HEK293 (cell line): ENCODE results near the gene CHRM3.

ENCODE experiments used
- CTCF ChIA-PET: fragments of 350-600 bp; formaldehyde crosslinking; extraction: SDS; loops from one replicate; lab custom pipeline; 2021; ENCODE audit warnings: antibody characterized with exemption; lab: Yijun Ruan, JAX
- POLR2A ChIA-PET: fragments of 300-600 bp; formaldehyde crosslinking; extraction: SDS; loops from one replicate; lab custom pipeline; 2020; ENCODE audit warnings: antibody characterized with exemption, inconsistent platforms; lab: Yijun Ruan, JAX
- H3K27ac ChIP-seq: fragments of 200-500 bp; sonication (Bioruptor generic); 2 replicates; pipeline ENCODE4 v1.5.1; 2014; ENCODE audit warnings: low read depth, low read length, control low read depth, inconsistent platforms; ENCODE audit errors: extremely low read depth
- H3K36me3 ChIP-seq, 2 experiments: fragments of 200-500 bp in 1 of 2; sonication (Bioruptor generic) in 1 of 2; 1 replicate in 1 of 2; 2 replicates in 1 of 2; pipeline ENCODE4 v1.5.1; 2014 to 2017; ENCODE audit warnings: inconsistent platforms in 2 of 2, low read length in 2 of 2; ENCODE audit not compliant: control insufficient read depth in 2 of 2, insufficient read depth in 1 of 2
- H3K4me1 ChIP-seq: fragments of 200-500 bp; sonication (Bioruptor generic); 2 replicates; pipeline ENCODE4 v1.5.1; 2014; ENCODE audit warnings: mild to moderate bottlenecking, low read length, inconsistent platforms; ENCODE audit not compliant: control insufficient read depth, insufficient read depth
- H3K4me3 ChIP-seq: 2 replicates; pipeline ENCODE4 v1.5.1; 2011; ENCODE audit warnings: low read depth, mild to moderate bottlenecking, control low read depth, low read length, moderate library complexity
- H3K9me3 ChIP-seq: fragments of 200-500 bp; sonication (Bioruptor generic); 2 replicates; pipeline ENCODE4 v1.5.1; 2014; ENCODE audit warnings: low read depth, low read length, inconsistent platforms; ENCODE audit not compliant: control insufficient read depth, insufficient read depth
- AEBP2 ChIP-seq: fragments of 450-650 bp; formaldehyde crosslinking; IDR thresholded peaks from 2 replicates; pipeline ENCODE4 v1.5.1; 2016; ENCODE audit warnings: missing biosample characterization, missing genetic modification characterization, borderline replicate concordance
- CTCF ChIP-seq: fragments of 450-650 bp; formaldehyde crosslinking; IDR thresholded peaks from 2 replicates; pipeline ENCODE4 v1.5.1; 2016; ENCODE audit warnings: missing biosample characterization, missing genetic modification characterization
- GLIS1 ChIP-seq: fragments of 450-650 bp; formaldehyde crosslinking; IDR thresholded peaks from 2 replicates; pipeline ENCODE4 v1.5.1; 2016; ENCODE audit warnings: missing biosample characterization, missing genetic modification characterization
- IKZF3 ChIP-seq: fragments of 450-650 bp; IDR thresholded peaks from 2 replicates; pipeline ENCODE4 v1.5.0; 2018; ENCODE audit warnings: missing biosample characterization, mild to moderate bottlenecking, missing genetic modification characterization, moderate library complexity
- KLF16 ChIP-seq: fragments of 450-650 bp; formaldehyde crosslinking; IDR thresholded peaks from 2 replicates; pipeline ENCODE4 v1.5.1; 2017; ENCODE audit warnings: missing biosample characterization, missing genetic modification characterization
- KLF8 ChIP-seq: fragments of 450-650 bp; formaldehyde crosslinking; IDR thresholded peaks from 2 replicates; pipeline ENCODE4 v1.5.1; 2016; ENCODE audit warnings: missing biosample characterization, missing genetic modification characterization
- KLF9 ChIP-seq: fragments of 450-650 bp; formaldehyde crosslinking; IDR thresholded peaks from 2 replicates; pipeline ENCODE4 v1.5.1; 2016; ENCODE audit warnings: missing biosample characterization, missing genetic modification characterization, low read depth
- MZF1 ChIP-seq: fragments of 450-650 bp; formaldehyde crosslinking; IDR thresholded peaks from 2 replicates; pipeline ENCODE4 v1.5.1; 2017; ENCODE audit warnings: missing biosample characterization, missing genetic modification characterization, borderline replicate concordance
- RBAK ChIP-seq: fragments of 450-650 bp; formaldehyde crosslinking; IDR thresholded peaks from 2 replicates; pipeline ENCODE4 v1.5.1; 2016; ENCODE audit warnings: missing biosample characterization, missing genetic modification characterization
- SP2 ChIP-seq: fragments of 450-650 bp; formaldehyde crosslinking; IDR thresholded peaks from 2 replicates; pipeline ENCODE4 v1.5.1; 2016; ENCODE audit warnings: missing biosample characterization, missing genetic modification characterization
- ZFHX2 ChIP-seq: fragments of 450-650 bp; formaldehyde crosslinking; conservative IDR thresholded peaks from 2 replicates; pipeline ENCODE4 v1.5.1; 2016; ENCODE audit warnings: missing biosample characterization, missing genetic modification characterization
- ZNF112 ChIP-seq: fragments of 450-650 bp; formaldehyde crosslinking; IDR thresholded peaks from 2 replicates; pipeline ENCODE4 v1.5.0; 2017; ENCODE audit warnings: missing biosample characterization, missing genetic modification characterization
- ZNF140 ChIP-seq: fragments of 450-650 bp; formaldehyde crosslinking; IDR thresholded peaks from 2 replicates; pipeline ENCODE4 v1.5.1; 2016; ENCODE audit warnings: missing biosample characterization, missing genetic modification characterization
- ZNF155 ChIP-seq: fragments of 450-650 bp; formaldehyde crosslinking; IDR thresholded peaks from 2 replicates; pipeline ENCODE4 v1.5.1; 2016; ENCODE audit warnings: missing biosample characterization, missing genetic modification characterization
- ZNF157 ChIP-seq: fragments of 450-650 bp; formaldehyde crosslinking; IDR thresholded peaks from 2 replicates; pipeline ENCODE4 v1.5.1; 2016; ENCODE audit warnings: missing biosample characterization, missing genetic modification characterization
- ZNF26 ChIP-seq: fragments of 450-650 bp; formaldehyde crosslinking; IDR thresholded peaks from 2 replicates; pipeline ENCODE4 v1.5.1; 2016; ENCODE audit warnings: missing biosample characterization, missing genetic modification characterization
- ZNF433 ChIP-seq: fragments of 450-650 bp; formaldehyde crosslinking; IDR thresholded peaks from 2 replicates; pipeline ENCODE4 v1.5.1; 2016; ENCODE audit warnings: missing biosample characterization, missing genetic modification characterization, low read depth
- ZNF621 ChIP-seq: fragments of 450-650 bp; formaldehyde crosslinking; IDR thresholded peaks from 2 replicates; pipeline ENCODE4 v1.5.1; 2017; ENCODE audit warnings: missing biosample characterization, missing genetic modification characterization
- ZNF629 ChIP-seq: fragments of 450-650 bp; formaldehyde crosslinking; IDR thresholded peaks from 2 replicates; pipeline ENCODE4 v1.5.1; 2017; ENCODE audit warnings: missing biosample characterization, missing genetic modification characterization
- ZNF670 ChIP-seq: fragments of 450-650 bp; formaldehyde crosslinking; IDR thresholded peaks from 2 replicates; pipeline ENCODE4 v1.5.1; 2016; ENCODE audit warnings: missing biosample characterization, missing genetic modification characterization, low read depth
- ZNF677 ChIP-seq: fragments of 450-650 bp; IDR thresholded peaks from 2 replicates; pipeline ENCODE4 v1.5.0; 2018; ENCODE audit warnings: missing biosample characterization, mild to moderate bottlenecking, missing genetic modification characterization, moderate library complexity
- ZNF692 ChIP-seq: fragments of 450-650 bp; formaldehyde crosslinking; IDR thresholded peaks from 2 replicates; pipeline ENCODE4 v1.5.1; 2016; ENCODE audit warnings: missing biosample characterization, missing genetic modification characterization
- ZNF76 ChIP-seq: fragments of 450-650 bp; formaldehyde crosslinking; IDR thresholded peaks from 2 replicates; pipeline ENCODE4; 2016; ENCODE audit warnings: low read depth, missing biosample characterization, missing genetic modification characterization, borderline replicate concordance
- ZNF785 ChIP-seq: fragments of 450-650 bp; formaldehyde crosslinking; IDR thresholded peaks from 2 replicates; pipeline ENCODE4 v1.5.1; 2016; ENCODE audit warnings: missing biosample characterization, missing genetic modification characterization
- ZNF830 ChIP-seq: fragments of 450-650 bp; IDR thresholded peaks from 2 replicates; pipeline ENCODE4 v1.5.0; 2018; ENCODE audit warnings: missing biosample characterization, missing genetic modification characterization, low read depth, mild to moderate bottlenecking, moderate library complexity
- TF ChIP-seq, protein P1 (sequence below): fragments of 450-650 bp; formaldehyde crosslinking; IDR thresholded peaks from 2 replicates; pipeline ENCODE4; 2016; ENCODE audit warnings: missing biosample characterization, missing genetic modification characterization
- TF ChIP-seq, protein P2 (sequence below): fragments of 450-650 bp; formaldehyde crosslinking; IDR thresholded peaks from 2 replicates; pipeline ENCODE4 v1.5.1; 2016; ENCODE audit warnings: missing biosample characterization, missing genetic modification characterization
- TF ChIP-seq, protein P3 (sequence below): fragments of 450-650 bp; formaldehyde crosslinking; IDR thresholded peaks from 2 replicates; pipeline ENCODE4 v1.5.1; 2016; ENCODE audit warnings: missing biosample characterization, missing genetic modification characterization

CHRM3 gene

DNA sequence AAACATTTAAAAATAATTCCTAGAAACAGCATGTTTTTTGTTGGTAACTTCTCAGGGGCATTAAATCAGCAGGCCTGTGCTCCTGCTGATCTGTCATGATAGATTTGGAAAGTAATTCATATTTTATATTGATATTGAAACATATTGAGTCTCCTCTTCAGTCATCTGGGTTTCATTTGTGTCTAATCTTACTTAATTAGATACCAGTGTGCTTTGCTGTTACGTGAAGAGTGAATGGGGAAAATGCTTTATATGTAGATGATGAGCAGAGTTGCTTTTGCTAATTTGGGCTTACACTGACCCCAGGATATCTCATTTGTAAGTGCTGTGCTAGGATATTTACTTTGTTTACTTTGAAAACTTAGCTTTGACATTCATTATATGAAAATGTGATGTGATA lies 45.9 kb downstream of the CHRM3 start:
- TF ChIP-seq ZNF692 (no peak), ZNF785 (tag by site-specific recombination) (no peak), ZNF677 (tag by site-specific recombination) (no peak), KLF16 (tag by site-specific recombination) (no peak), KLF9 (tag by site-specific recombination) (no peak), ZNF621 (no peak), GLIS1 (tag by site-specific recombination) (no peak), ZNF433 (tag by site-specific recombination) (no peak), RBAK (no peak), ZFHX2 (tag by site-specific recombination) (no peak), AEBP2 (tag by site-specific recombination) (no peak), SP2 (no peak), KLF8 (tag by site-specific recombination) (no peak), ZNF157 (tag by site-specific recombination) (no peak), IKZF3 (no peak), ZNF830 (no peak)
- TF ChIP-seq, protein P1, sequence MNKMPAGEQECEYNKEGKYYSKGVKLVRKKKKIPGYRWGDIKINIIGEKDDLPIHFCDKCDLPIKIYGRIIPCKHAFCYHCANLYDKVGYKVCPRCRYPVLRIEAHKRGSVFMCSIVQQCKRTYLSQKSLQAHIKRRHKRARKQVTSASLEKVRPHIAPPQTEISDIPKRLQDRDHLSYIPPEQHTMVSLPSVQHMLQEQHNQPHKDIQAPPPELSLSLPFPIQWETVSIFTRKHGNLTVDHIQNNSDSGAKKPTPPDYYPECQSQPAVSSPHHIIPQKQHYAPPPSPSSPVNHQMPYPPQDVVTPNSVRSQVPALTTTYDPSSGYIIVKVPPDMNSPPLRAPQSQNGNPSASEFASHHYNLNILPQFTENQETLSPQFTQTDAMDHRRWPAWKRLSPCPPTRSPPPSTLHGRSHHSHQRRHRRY, result no peak
- TF ChIP-seq, protein P2, sequence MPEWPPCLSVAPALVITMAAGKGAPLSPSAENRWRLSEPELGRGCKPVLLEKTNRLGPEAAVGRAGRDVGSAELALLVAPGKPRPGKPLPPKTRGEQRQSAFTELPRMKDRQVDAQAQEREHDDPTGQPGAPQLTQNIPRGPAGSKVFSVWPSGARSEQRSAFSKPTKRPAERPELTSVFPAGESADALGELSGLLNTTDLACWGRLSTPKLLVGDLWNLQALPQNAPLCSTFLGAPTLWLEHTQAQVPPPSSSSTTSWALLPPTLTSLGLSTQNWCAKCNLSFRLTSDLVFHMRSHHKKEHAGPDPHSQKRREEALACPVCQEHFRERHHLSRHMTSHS, result no peak
- Histone ChIP-seq H3K36me3 (no peaks in the 10 kb centered on the region), H3K4me3 (no peak overlapping the region), H3K4me1 (peaks cover 4% of the 10 kb centered on the region), H3K27ac (no peak overlapping the region), H3K9me3 (no peaks in the 10 kb centered on the region)
- ChIA-PET POLR2A (no interaction called here), CTCF (no interaction called here)

GRCh38 chr1:239434181-239434580 lies 47.8 kb downstream of the CHRM3 start:
- POLR2A ChIA-PET, result no interaction called here
- no peaks in the 10 kb centered on the region for H3K9me3 ChIP-seq
- CTCF ChIA-PET, result no interaction called here
- peaks cover 4% of the 10 kb centered on the region for H3K4me1 ChIP-seq
- no peaks in the 10 kb centered on the region for H3K36me3 ChIP-seq
- no peak overlapping the region for H3K4me3 ChIP-seq
- no peak overlapping the region for H3K27ac ChIP-seq
- TF ChIP-seq ZNF155 (tag by site-specific recombination), result no peak
- TF ChIP-seq CTCF (tag by site-specific recombination), result no peak
- no peak for TF ChIP-seq ZNF140 (tag by site-specific recombination)
- TF ChIP-seq, protein P3, sequence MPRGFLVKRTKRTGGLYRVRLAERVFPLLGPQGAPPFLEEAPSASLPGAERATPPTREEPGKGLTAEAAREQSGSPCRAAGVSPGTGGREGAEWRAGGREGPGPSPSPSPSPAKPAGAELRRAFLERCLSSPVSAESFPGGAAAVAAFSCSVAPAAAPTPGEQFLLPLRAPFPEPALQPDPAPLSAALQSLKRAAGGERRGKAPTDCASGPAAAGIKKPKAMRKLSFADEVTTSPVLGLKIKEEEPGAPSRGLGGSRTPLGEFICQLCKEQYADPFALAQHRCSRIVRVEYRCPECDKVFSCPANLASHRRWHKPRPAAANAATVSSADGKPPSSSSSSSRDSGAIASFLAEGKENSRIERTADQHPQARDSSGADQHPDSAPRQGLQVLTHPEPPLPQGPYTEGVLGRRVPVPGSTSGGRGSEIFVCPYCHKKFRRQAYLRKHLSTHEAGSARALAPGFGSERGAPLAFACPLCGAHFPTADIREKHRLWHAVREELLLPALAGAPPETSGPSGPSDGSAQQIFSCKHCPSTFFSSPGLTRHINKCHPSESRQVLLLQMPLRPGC, result no peak
- no peak for TF ChIP-seq ZNF670
- no peak for TF ChIP-seq MZF1 (tag by site-specific recombination)
- TF ChIP-seq KLF9 (tag by site-specific recombination), result no peak
- TF ChIP-seq ZNF26, result no peak
- TF ChIP-seq RBAK, result no peak
- no peak for TF ChIP-seq ZNF629 (tag by site-specific recombination)
- TF ChIP-seq ZNF112, result no peak
- TF ChIP-seq ZNF76 (tag by site-specific recombination), result no peak
